Measurements from ENCODE around the gene ZNF57. TPM values are rescaled to one million over a fixed set of nuclear protein-coding genes. Genes with fewer than 3 reads are reported as not detected.

ZNF57 gene
- total and polyA plus RNA-seq, 9 of the 15 experiments (the other 6 are each of a cell fraction or from before 2014, with no cell fraction given): 3.9 to 13.5 (median 7.8) TPM

- TF ChIP-seq HMGN3 (IDR thresholded peaks at IDR 0.05; ENCODE audit: borderline replicate concordance, extremely low read depth, insufficient read length, low read depth, low read length) (peak; percentile 60), VEZF1 (CRISPR knock-in tag; IDR thresholded peaks at IDR 0.05) (peak; percentile 29), ARID2 (IDR thresholded peaks at IDR 0.05) (no peak), STAT5A (IDR thresholded peaks at IDR 0.05; ENCODE audit: borderline replicate concordance, low read length) (no peak), SOX6 (IDR thresholded peaks at IDR 0.05) (no peak), CHD4 (IDR thresholded peaks at IDR 0.05; ENCODE audit: insufficient read depth, insufficient replicate concordance, low read depth, low read length, poor library complexity, severe bottlenecking) (no peak), NRF1 (conservative IDR thresholded peaks at IDR 0.05 in 1 of 2, IDR thresholded peaks at IDR 0.05 in 1 of 2) (peak; percentile 84 to 87), NCOR1 (IDR thresholded peaks at IDR 0.05) (no peak), HNRNPL (IDR thresholded peaks at IDR 0.05; ENCODE audit: low read depth, low read length) (no peak), MEF2A (IDR thresholded peaks at IDR 0.05; ENCODE audit: control insufficient read depth, low read depth, low read length) (no peak), STAT5B (CRISPR knock-in tag; IDR thresholded peaks at IDR 0.05) (no peak), CREB1 (IDR thresholded peaks at IDR 0.05) (no peak; the same call in 1 of the 2 replicates), CREB1 (CRISPR knock-in tag; IDR thresholded peaks at IDR 0.05) (peak; percentile 89), ETS1 (conservative IDR thresholded peaks at IDR 0.05; ENCODE audit: control insufficient read depth, low read depth, low read length) (no peak; the same call in 1 of the 2 replicates), ZNF707 (CRISPR knock-in tag; conservative IDR thresholded peaks at IDR 0.05) (no peak), NR2C1 (IDR thresholded peaks at IDR 0.05) (no peak), NR2C1 (tag; IDR thresholded peaks at IDR 0.05) (no peak), RBM22 (IDR thresholded peaks at IDR 0.05; ENCODE audit: low read depth, low read length, poor library complexity, severe bottlenecking) (no peak), E2F8 (IDR thresholded peaks at IDR 0.05; ENCODE audit: low read depth, partially characterized antibody) (no peak), BACH1 (tag; IDR thresholded peaks at IDR 0.05) (no peak), MAFF (IDR thresholded peaks at IDR 0.05; ENCODE audit: low read length) (no peak)
These were observed at the start of gene ZNF57 (continued) for GRCh38 chr19:2900296-2901252.

All from K562 (cell line).